Activated effector memory CD4-positive, alpha-beta T cell treated with anti-CD3 and anti-CD28 coated beads, Interleukin-2, amount 50 U/mL, for 16 hours (primary cell): Measurements from ENCODE around the gene RPS21.

Experiments
- DNase-seq: peaks from one replicate; pipeline ENCODE4 v3.0.0-alpha.2; 2020

Gene RPS21

GRCh38 chr20:62354031-62354808 is 32.7 kb upstream of the RPS21 start:
- DNase-seq, result no peak

- DNase-seq, result no peak
Measured at GRCh38 chr20:62354811-62355341, 32.0 kb upstream of the RPS21 start.

GRCh38 chr20:62355516-62355877 is 31.4 kb upstream of the RPS21 start:
- no peak for DNase-seq

GRCh38 chr20:62355878-62356588 is 30.9 kb upstream of the RPS21 start:
- DNase-seq, result no peak

- no peak for DNase-seq
Measured at GRCh38 chr20:62356589-62357186, 30.2 kb upstream of the RPS21 start.

- DNase-seq, result no peak
Measured at GRCh38 chr20:62357187-62357667, 29.7 kb upstream of the RPS21 start.

GRCh38 chr20:62357681-62358080 is 29.2 kb upstream of the RPS21 start:
- no peak for DNase-seq

- DNase-seq, result no peak
Measured at GRCh38 chr20:62358171-62359042, 28.5 kb upstream of the RPS21 start.

- DNase-seq, result no peak
Measured at GRCh38 chr20:62359043-62359490, 27.8 kb upstream of the RPS21 start.

GRCh38 chr20:62359491-62360121 is 27.3 kb upstream of the RPS21 start:
- no peak for DNase-seq

GRCh38 chr20:62360854-62361798 is 25.8 kb upstream of the RPS21 start:
- DNase-seq, result no peak

- DNase-seq, result no peak
Measured at GRCh38 chr20:62361799-62362589, 24.9 kb upstream of the RPS21 start.

GRCh38 chr20:62362590-62362940 is 24.3 kb upstream of the RPS21 start:
- DNase-seq, result no peak

- DNase-seq, result no peak
Measured at GRCh38 chr20:62362991-62363919, 23.6 kb upstream of the RPS21 start.

GRCh38 chr20:62363920-62364851 is 22.7 kb upstream of the RPS21 start:
- no peak for DNase-seq

GRCh38 chr20:62364911-62365736 is 21.8 kb upstream of the RPS21 start:
- no peak for DNase-seq
